Smooth muscle cell (in vitro differentiated cells): ENCODE data around the gene MASP2. TPM values are rescaled to one million over a fixed set of nuclear protein-coding genes. Genes with fewer than 3 reads are reported as not detected.

Experiments
- DNase-seq: peaks from one replicate; lab custom pipeline; 2025; ENCODE audit not compliant: unreplicated experiment; lab: John Stamatoyannopoulos, UW
- H2AFZ ChIP-seq: fragments of 200-600 bp; sonication (generic); 2 replicates; pipeline ENCODE4 v1.6.0; 2016; ENCODE audit warnings: antibody characterized with exemption, low read depth, mild to moderate bottlenecking
- H3F3A ChIP-seq: fragments of 200-600 bp; sonication (generic); 2 replicates; pipeline ENCODE4 v1.6.0; 2017; ENCODE audit warnings: antibody characterized with exemption, low read depth
- H3K27ac ChIP-seq: fragments of 200-600 bp; sonication (generic); 2 replicates; pipeline ENCODE4 v1.5.1; 2016; ENCODE audit warnings: low read depth, mild to moderate bottlenecking
- H3K27me3 ChIP-seq: fragments of 200-600 bp; sonication (generic); 2 replicates; pipeline ENCODE4 v1.6.1; 2016; ENCODE audit warnings: low read depth, mild to moderate bottlenecking
- H3K36me3 ChIP-seq: fragments of 200-600 bp; sonication (generic); 2 replicates; pipeline ENCODE4 v1.5.1; 2016; ENCODE audit warnings: low read depth
- H3K4me1 ChIP-seq: fragments of 200-600 bp; sonication (generic); 2 replicates; pipeline ENCODE4 v1.5.1; 2016; ENCODE audit warnings: low read depth
- H3K4me2 ChIP-seq: fragments of 200-600 bp; sonication (generic); 2 replicates; pipeline ENCODE4 v1.6.0; 2016; ENCODE audit warnings: mild to moderate bottlenecking
- H3K4me3 ChIP-seq: fragments of 200-600 bp; sonication (generic); 2 replicates; pipeline ENCODE4 v1.5.1; 2016; ENCODE audit warnings: mild to moderate bottlenecking
- H3K79me2 ChIP-seq: fragments of 200-600 bp; sonication (generic); 2 replicates; pipeline ENCODE4 v1.6.0; 2016; ENCODE audit warnings: low read depth, mild to moderate bottlenecking
- H3K9ac ChIP-seq: fragments of 200-600 bp; sonication (generic); 2 replicates; pipeline ENCODE4 v1.6.0; 2016; ENCODE audit warnings: low read depth
- H3K9me3 ChIP-seq: fragments of 200-600 bp; sonication (generic); replicated peaks from 2 replicates; pipeline ENCODE4 v1.5.1; 2016; ENCODE audit warnings: low read depth
- H4K20me1 ChIP-seq: fragments of 200-600 bp; sonication (generic); 2 replicates; pipeline ENCODE4 v1.6.0; 2016; ENCODE audit warnings: low read depth
- WGBS: methylation state at CpG from one replicate; pipeline ENCODE4 v1.1.7; 2016; ENCODE audit warnings: low lambda C conversion rate; 5-methylcytosine and 5-hydroxymethylcytosine counted together
- polyA plus RNA-seq: library from polyadenylated mRNA; unstranded; fragments of >200 nt; fragmentation: Nextera tagmentation; extraction: Ambion mirVana; gene quantifications from 2 replicates; pipeline ENCODE4 v1.2.1, GENCODE V29; 2016
- total RNA-seq: library from RNA; depleted of rRNA; stranded (reverse); fragments of >200 nt; gene quantifications from 2 replicates; pipeline ENCODE4 v1.2.3, GENCODE V29; 2014
- TF ChIP-seq, protein P1 (sequence below): fragments of 200-600 bp; sonication (generic); IDR thresholded peaks from 2 replicates; pipeline ENCODE4 v1.5.1; 2017; ENCODE audit warnings: borderline replicate concordance, mild to moderate bottlenecking, antibody characterized with exemption; ENCODE audit not compliant: insufficient read depth, poor library complexity, severe bottlenecking

The MASP2 gene
- total and polyA plus RNA-seq, 2 experiments from 2014 or later, result 0.26 TPM; not detected in 1

DNA sequence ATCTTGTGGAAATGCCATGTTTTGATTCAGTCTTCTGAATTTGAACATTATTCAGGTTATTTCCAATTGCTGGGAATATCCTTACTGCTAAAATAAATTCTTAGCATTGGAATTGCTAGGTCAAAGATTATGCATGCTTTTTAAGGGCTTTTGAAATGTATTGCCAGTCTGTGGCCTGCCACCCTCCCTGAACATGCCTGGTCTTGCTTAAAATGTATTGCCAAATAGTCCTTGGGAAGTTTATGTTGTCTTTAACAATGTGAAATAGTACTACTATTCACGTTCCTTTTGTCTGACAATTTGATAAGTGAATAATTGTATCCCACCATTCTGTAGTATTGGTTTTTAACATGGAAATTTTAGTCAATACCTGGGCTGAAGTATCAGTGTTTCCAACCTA lies 21.0 kb downstream of the MASP2 start:
- Histone ChIP-seq H3K27me3 (no peaks in the 10 kb centered on the region), H3F3A (peaks cover 13% of the 10 kb centered on the region), H3K9me3 (no peaks in the 10 kb centered on the region), H3K4me2 (no peak overlapping the region), H3K4me3 (no peak overlapping the region), H2AFZ (no peak overlapping the region), H3K4me1 (no peaks in the 10 kb centered on the region), H4K20me1 (peaks cover 66% of the 10 kb centered on the region), H3K79me2 (peaks cover 10% of the 10 kb centered on the region), H3K36me3 (peaks cover 35% of the 10 kb centered on the region), H3K9ac (no peak overlapping the region), H3K27ac (peak overlapping the region; percentile 42)
- no peak for DNase-seq
- 100% methylated on average over 1 of the region's 1 CpG for WGBS
- TF ChIP-seq, protein P1, sequence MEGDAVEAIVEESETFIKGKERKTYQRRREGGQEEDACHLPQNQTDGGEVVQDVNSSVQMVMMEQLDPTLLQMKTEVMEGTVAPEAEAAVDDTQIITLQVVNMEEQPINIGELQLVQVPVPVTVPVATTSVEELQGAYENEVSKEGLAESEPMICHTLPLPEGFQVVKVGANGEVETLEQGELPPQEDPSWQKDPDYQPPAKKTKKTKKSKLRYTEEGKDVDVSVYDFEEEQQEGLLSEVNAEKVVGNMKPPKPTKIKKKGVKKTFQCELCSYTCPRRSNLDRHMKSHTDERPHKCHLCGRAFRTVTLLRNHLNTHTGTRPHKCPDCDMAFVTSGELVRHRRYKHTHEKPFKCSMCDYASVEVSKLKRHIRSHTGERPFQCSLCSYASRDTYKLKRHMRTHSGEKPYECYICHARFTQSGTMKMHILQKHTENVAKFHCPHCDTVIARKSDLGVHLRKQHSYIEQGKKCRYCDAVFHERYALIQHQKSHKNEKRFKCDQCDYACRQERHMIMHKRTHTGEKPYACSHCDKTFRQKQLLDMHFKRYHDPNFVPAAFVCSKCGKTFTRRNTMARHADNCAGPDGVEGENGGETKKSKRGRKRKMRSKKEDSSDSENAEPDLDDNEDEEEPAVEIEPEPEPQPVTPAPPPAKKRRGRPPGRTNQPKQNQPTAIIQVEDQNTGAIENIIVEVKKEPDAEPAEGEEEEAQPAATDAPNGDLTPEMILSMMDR, result no peak

DNA sequence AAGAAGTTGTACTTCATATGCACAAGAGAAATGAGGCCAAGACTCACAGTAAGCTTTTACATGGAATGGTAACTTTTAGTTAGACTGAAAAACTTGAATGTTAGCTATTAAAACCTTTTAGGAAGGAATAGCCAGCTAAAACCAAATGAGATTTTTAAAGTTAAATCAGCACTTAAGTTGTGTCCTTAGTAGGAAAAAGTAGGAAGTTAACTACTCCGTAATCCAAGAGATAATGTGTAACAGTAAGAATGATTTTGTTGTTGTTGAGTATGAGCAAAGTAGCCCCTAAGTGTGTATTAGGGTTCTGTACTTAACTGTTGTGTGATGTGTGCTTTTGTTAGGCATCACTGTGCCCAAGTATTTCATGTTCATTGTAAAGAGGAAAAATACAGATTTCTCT lies 21.4 kb downstream of the MASP2 start:
- Histone ChIP-seq H3K9me3 (no peaks in the 10 kb centered on the region), H3K4me2 (no peak overlapping the region), H3K36me3 (peaks cover 38% of the 10 kb centered on the region), H3K4me1 (no peaks in the 10 kb centered on the region), H4K20me1 (peaks cover 70% of the 10 kb centered on the region), H3K9ac (no peak overlapping the region), H2AFZ (no peak overlapping the region), H3K27ac (peak overlapping the region; percentile 42), H3F3A (peaks cover 13% of the 10 kb centered on the region), H3K4me3 (no peak overlapping the region), H3K27me3 (no peaks in the 10 kb centered on the region), H3K79me2 (peaks cover 12% of the 10 kb centered on the region)
- WGBS, result 100% methylated on average over 1 of the region's 1 CpG
- TF ChIP-seq, protein P1, result no peak
- no peak for DNase-seq

DNA sequence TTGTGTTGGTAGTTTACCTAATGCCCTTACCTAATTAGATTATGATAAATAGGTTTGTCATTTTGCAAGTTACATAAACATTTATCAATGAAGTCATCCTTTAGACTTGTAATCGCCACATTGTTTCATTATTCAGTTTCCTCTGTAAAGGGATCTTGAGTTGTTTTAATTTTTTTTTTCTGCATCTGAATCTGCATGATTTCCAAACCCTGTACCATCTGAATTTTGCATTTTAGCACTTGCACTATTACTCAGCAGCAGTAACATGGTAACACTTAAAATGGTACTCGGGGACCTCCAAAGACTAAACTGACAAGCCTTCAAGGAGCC lies 22.2 kb downstream of the MASP2 start:
- 91% methylated on average over 2 of the region's 2 CpGs for WGBS
- H3K9me3 ChIP-seq, result no peaks in the 10 kb centered on the region
- DNase-seq, result no peak
- H3F3A ChIP-seq, result peaks cover 13% of the 10 kb centered on the region
- TF ChIP-seq, protein P1, result no peak
- no peaks in the 10 kb centered on the region for H3K27me3 ChIP-seq
- no peak overlapping the region for H3K4me2 ChIP-seq
- H3K36me3 ChIP-seq, result peaks cover 46% of the 10 kb centered on the region
- no peak overlapping the region for H3K4me3 ChIP-seq
- H3K9ac ChIP-seq, result no peak overlapping the region
- H3K4me1 ChIP-seq, result no peaks in the 10 kb centered on the region
- H3K79me2 ChIP-seq, result peaks cover 12% of the 10 kb centered on the region
- peak overlapping the region; percentile 14 for H3K27ac ChIP-seq
- no peak overlapping the region for H2AFZ ChIP-seq
- peaks cover 78% of the 10 kb centered on the region for H4K20me1 ChIP-seq

DNA sequence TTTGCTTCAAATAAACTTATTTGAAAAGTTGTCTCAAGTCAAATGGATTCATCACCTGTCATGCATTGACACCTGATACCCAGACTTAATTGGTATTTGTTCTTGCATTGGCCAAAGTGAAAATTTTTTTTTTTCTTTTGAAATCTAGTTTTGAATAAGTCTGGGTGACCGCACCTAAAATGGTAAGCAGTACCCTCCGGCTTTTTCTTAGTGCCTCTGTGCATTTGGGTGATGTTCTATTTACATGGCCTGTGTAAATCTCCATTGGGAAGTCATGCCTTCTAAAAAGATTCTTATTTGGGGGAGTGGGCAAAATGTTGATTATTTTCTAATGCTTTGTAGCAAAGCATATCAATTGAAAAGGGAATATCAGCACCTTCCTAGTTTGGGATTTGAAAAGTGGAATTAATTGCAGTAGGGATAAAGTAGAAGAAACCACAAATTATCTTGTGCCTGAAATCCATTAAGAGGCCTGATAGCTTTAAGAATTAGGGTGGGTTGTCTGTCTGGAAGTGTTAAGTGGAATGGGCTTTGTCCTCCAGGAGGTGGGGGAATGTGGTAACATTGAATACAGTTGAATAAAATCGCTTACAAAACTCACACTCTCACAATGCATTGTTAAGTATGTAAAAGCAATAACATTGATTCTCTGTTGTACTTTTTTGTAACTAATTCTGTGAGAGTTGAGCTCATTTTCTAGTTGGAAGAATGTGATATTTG lies 22.7 kb downstream of the MASP2 start:
- no peak overlapping the region for H3K9ac ChIP-seq
- TF ChIP-seq, protein P1, result no peak
- DNase-seq, result no peak
- H3K4me2 ChIP-seq, result no peak overlapping the region
- no peak overlapping the region for H2AFZ ChIP-seq
- no peaks in the 10 kb centered on the region for H3K9me3 ChIP-seq
- H3K27me3 ChIP-seq, result no peaks in the 10 kb centered on the region
- peaks cover 13% of the 10 kb centered on the region for H3F3A ChIP-seq
- peaks cover 12% of the 10 kb centered on the region for H3K79me2 ChIP-seq
- H3K4me1 ChIP-seq, result no peaks in the 10 kb centered on the region
- 99% methylated on average over 3 of the region's 3 CpGs for WGBS
- peaks cover 83% of the 10 kb centered on the region for H4K20me1 ChIP-seq
- H3K36me3 ChIP-seq, result peaks cover 46% of the 10 kb centered on the region
- no peak overlapping the region for H3K4me3 ChIP-seq
- no peak overlapping the region for H3K27ac ChIP-seq
